GM19099 (cell line): Measurements from ENCODE around the gene PSMB11.

ENCODE experiments used
- POLR2A ChIP-seq: IDR thresholded peaks from 3 replicates; pipeline ENCODE4 v1.6.1; 2011; ENCODE audit warnings: low read depth; ENCODE audit not compliant: insufficient read length; ENCODE audit errors: extremely low read depth

Gene PSMB11

GRCh38 chr14:23074906-23075305 is 32.9 kb downstream of the PSMB11 start:
- TF ChIP-seq POLR2A: no peak

DNA sequence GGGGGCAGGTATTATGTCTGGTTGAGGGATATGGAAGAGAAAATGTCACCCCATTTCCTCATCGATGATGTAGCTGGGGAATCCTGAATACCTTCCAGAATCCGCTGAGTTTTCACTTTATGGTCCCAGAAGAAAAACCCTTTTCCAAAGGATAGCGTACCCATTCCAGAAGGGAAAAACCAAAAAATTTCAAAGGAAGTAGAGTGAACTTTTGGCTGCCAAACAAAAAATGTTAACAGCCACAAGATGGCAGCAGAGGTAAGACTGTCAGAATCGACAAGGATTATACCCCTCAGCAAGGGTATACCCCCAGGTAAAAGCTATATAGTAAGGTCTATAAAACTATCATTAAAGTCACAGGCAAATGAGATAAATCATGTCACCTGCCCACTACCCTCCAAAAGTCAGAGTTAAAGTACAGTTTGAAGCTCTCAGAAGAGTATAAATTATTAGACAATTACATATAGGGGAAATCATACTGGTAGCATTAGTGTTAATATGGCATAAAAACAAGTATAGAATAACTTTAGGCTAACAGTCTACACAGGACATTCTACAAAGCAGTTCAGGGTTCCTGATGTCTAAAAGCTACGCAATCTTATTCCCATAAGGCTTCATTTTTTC is 34.9 kb downstream of the PSMB11 start:
- no peak for TF ChIP-seq POLR2A

DNA sequence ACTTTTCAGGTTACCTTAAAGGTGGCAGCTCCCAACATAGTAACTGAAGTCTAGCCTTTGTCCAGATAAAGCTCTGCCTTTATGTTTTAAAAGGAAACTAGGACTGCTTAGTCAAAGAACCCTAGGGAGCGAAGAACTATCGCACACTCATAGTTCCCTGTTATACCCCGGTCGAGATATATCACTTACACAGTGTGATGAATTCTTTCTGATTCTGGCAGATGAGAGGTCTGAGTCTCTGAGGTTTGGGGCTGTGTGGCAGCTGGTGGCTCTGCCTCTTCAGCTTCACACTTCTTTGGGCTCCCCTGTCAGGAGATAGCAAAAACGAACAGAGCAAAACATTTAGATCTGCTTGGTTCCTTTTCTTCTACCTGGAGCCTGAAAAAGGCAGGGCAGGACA is 36.0 kb downstream of the PSMB11 start:
- no peak for TF ChIP-seq POLR2A

GRCh38 chr14:23078692-23079116 is 36.7 kb downstream of the PSMB11 start:
- no peak for TF ChIP-seq POLR2A

DNA sequence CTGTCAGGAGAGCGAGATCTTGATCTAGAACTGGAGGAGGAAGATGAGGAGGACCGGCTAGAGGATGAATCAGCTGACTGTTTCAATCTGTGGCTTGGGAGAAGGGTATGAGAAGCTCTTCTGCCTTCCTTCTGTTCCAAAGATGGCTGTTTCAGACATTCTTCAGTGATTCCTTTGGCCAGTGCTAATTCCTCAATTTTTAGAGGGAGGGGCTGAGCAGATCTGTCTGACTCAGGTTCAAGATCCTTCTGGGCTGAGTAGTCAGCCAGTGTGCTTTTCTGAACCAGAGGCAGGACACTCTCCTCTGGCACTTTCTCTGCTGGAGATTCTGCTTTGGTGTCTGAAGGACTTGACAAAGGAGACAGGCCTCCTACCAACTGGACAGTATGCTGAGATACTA is 37.7 kb downstream of the PSMB11 start:
- no peak for TF ChIP-seq POLR2A

GRCh38 chr14:23080474-23080873 is 38.5 kb downstream of the PSMB11 start:
- TF ChIP-seq POLR2A: no peak

DNA sequence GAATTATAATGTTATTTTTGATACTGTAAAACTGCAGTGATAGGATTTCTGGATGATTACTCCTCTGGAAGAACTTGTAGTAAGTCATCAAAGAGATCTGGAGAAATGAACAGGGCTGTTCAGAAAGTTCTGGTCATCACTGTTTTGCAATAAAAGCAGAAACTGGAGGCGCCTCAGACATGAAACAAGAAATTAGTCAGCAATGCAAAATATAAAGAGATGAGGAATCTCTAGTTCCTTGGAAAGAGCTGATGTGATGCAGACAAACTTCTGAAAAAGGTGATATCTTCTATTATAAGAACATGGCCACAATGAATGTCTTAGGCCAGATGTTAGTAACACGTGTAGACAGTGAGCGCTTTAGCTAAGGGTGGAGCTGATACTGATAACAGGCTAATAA is 43.4 kb downstream of the PSMB11 start:
- TF ChIP-seq POLR2A: no peak

- TF ChIP-seq POLR2A: no peak
Measured at GRCh38 chr14:23086565-23086964, 44.6 kb downstream of the PSMB11 start.

DNA sequence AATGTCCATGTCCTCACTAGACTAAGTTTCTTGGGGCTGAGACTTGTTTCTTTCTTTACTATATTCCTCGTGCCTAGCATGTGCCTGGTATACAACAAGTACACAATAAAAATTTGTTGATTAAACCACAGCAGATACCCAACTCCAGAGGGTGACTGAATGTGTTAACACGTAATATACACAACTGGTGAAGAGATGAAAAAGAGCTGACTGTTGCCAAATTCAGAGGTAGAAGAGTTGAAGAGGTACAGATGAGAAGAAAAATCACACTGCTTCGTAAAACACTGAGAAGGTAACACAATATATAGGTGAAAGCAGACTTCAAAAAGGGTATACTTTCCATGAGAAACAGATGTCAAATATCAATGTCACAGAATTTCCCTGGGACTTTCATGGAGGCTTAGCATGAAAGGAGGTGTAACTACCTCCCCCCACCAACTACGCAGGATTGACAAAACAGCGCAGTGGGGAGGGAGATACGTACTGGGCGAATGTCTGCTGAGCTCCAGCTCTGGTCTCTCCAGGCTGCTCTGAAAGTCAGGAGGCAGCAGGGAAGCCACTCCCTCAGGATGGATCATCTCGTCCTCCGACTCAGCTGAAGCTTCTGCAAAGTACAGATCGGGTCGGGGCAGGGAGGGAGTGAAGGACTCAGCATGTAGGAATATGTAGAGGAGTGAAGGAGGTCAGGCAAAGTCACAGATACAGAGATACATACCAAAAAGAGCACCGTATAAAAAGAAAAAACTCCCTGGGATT is 47.7 kb downstream of the PSMB11 start:
- TF ChIP-seq POLR2A: no peak

DNA sequence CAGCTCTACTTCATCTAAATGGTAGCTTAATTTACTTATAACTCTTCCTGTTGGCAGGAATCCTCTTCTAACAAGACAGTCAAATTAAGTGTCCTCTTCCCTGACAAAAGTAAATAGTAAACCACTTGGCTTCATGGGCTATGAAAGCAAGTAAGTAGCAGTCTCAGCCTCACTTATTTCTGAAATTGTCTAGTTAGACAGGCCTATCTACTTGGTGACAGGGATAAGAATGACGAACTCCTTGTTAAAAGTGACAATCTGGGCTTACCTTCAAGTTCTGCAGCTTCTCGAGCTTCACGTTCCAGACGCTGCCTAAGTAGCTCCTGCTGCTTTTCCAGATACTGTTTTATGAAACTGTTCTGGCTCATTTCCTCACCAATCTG is 48.2 kb downstream of the PSMB11 start:
- TF ChIP-seq POLR2A: no peak

- no peak for TF ChIP-seq POLR2A
Measured at GRCh38 chr14:23091294-23092225, 49.5 kb downstream of the PSMB11 start.

DNA sequence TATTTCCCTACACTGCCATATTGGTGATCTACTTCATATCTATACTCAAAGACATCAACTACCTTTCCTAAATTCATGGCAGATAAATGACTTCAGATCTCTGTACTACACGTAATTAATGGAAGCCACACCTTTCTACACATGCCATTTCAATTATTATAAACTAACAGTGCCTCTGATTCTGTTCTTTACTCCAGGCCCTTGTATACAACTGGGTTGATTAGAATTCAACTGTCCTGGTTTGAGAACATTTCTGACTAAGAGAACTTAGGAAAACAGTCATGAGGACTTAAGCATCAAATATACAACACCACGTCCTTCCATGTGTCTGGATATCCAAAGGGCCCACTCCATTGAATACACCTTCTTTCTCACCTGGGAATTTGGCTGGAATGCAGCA is 51.1 kb downstream of the PSMB11 start:
- TF ChIP-seq POLR2A: no peak

- no peak for TF ChIP-seq POLR2A
Measured at GRCh38 chr14:23093526-23093925, 51.5 kb downstream of the PSMB11 start.
